Tibial nerve (tissue), 4 donors: ENCODE data around the gene CORO1C. TPM values are rescaled to one million over a fixed set of nuclear protein-coding genes. Genes with fewer than 3 reads are reported as not detected.

Experiments used
- DNase-seq, 2 donors: peaks; one replicate each; pipeline ENCODE4 v3.0.0-alpha.2; 2019; ENCODE audit warnings: low spot score in 2 of 2
- H3K27ac ChIP-seq, 4 donors: fragments of 200-600 bp; sonication (generic) in 3 of 4; one replicate each; pipeline ENCODE4 v1.5.1; 2017 to 2019; ENCODE audit warnings: mild to moderate bottlenecking in 1 of 4
- H3K27me3 ChIP-seq, 2 donors: fragments of 200-600 bp; sonication (generic) in 1 of 2; one replicate each; pipeline versions ENCODE4 v1.5.1 to v1.6.0; 2017 to 2019
- H3K36me3 ChIP-seq, 3 donors: fragments of 200-600 bp; sonication (generic); one replicate each; pipeline ENCODE4 v1.5.1; 2018 to 2019
- H3K4me1 ChIP-seq, 4 donors: fragments of 200-600 bp; sonication (generic) in 3 of 4; one replicate each; pipeline ENCODE4 v1.5.1; 2017 to 2019
- H3K4me3 ChIP-seq, 4 donors: fragments of 200-600 bp; sonication (generic) in 3 of 4; one replicate each; pipeline ENCODE4 v1.5.1; 2017 to 2019; ENCODE audit warnings: mild to moderate bottlenecking in 1 of 4, moderate library complexity in 1 of 4
- H3K9me3 ChIP-seq, 4 donors: fragments of 200-600 bp; sonication (generic) in 3 of 4; one replicate each; pipeline ENCODE4 v1.5.1; 2017 to 2019
- CTCF ChIP-seq, 5 experiments: fragments of 200-600 bp in 3 of 5; fragments of 450-650 bp in 2 of 5; sonication (generic) in 3 of 5; IDR thresholded peaks; one replicate each; pipeline ENCODE4 v1.5.1; 2016 to 2019; ENCODE audit warnings: antibody characterized with exemption in 5 of 5, mild to moderate bottlenecking in 3 of 5, moderate library complexity in 2 of 5
- EP300 ChIP-seq, 2 donors: sonication (generic); formaldehyde crosslinking; IDR thresholded peaks; one replicate each; pipeline ENCODE4 v1.6.1; 2017; ENCODE audit warnings: antibody characterized with exemption in 2 of 2, mild to moderate bottlenecking in 1 of 2
- POLR2A ChIP-seq, 2 donors: fragments of 450-650 bp; IDR thresholded peaks; one replicate each; pipeline ENCODE4 v1.6.1; 2017; ENCODE audit warnings: antibody characterized with exemption in 2 of 2, mild to moderate bottlenecking in 2 of 2, moderate library complexity in 2 of 2
- WGBS, 2 donors: methylation state at CpG; one replicate each; pipeline ENCODE4 v1.1.5; 2018; 5-methylcytosine and 5-hydroxymethylcytosine counted together
- total RNA-seq, 4 donors: library from RNA; depleted of rRNA; stranded (reverse); fragments of >200 nt; gene quantifications; one replicate each; pipeline ENCODE4 v1.1.0, GENCODE V29; 2016

The CORO1C gene
- total RNA-seq: 100 to 1,000 TPM; 110 to 181 (median 158) TPM

GRCh38 chr12:108731105-108731865, at the start of gene CORO1C:
CORO1C (minus strand) TSS chr12:108731518; CDS start chr12:108701318, 30,200 bp downstream.
- peak; percentile 91 to 94 for DNase-seq
- Histone ChIP-seq H3K36me3 (no peaks in the 10 kb centered on the region), H3K27me3 (no peaks in the 10 kb centered on the region), H3K4me1 (peaks cover 0 to 54% (median 21%) of the 10 kb centered on the region in 4 donors), H3K4me3 (peak within 1 kb of the TSS; percentile 75 to 99 (median 88)), H3K27ac (peak within 1 kb of the TSS; percentile 92 to 100 (median 98)), H3K9me3 (no peaks in the 10 kb centered on the region)
- TF ChIP-seq POLR2A (IDR thresholded peaks at IDR 0.05) (peak; percentile 92 to 95), EP300 (IDR thresholded peaks at IDR 0.05) (peak in 1 of 2 donors; percentile 73), CTCF (IDR thresholded peaks at IDR 0.05) (peak; percentile 82 to 98 (median 92))
- WGBS, 2 donors: 1 to 2% methylated on average over 23 to 30 of the region's 85 CpGs

- DNase-seq: peak in 1 of 2 donors; percentile 48
- Histone ChIP-seq H3K9me3 (no peaks in the 10 kb centered on the region), H3K27ac (peak overlapping the region in 3 of 4 donors; percentile 25 to 81 (median 73)), H3K4me1 (peaks cover 0 to 51% (median 6%) of the 10 kb centered on the region in 4 donors), H3K4me3 (no peak overlapping the region), H3K27me3 (no peaks in the 10 kb centered on the region), H3K36me3 (peaks cover 0 to 30% (median 0%) of the 10 kb centered on the region in 3 donors)
- WGBS, 2 donors: 48 to 50% methylated on average over 9 of the region's 9 CpGs
- TF ChIP-seq CTCF (IDR thresholded peaks at IDR 0.05) (peak in 2 of 5 experiments; percentile 15 to 24), EP300 (IDR thresholded peaks at IDR 0.05) (peak in 1 of 2 donors; percentile 70), POLR2A (IDR thresholded peaks at IDR 0.05) (no peak)
Measured at GRCh38 chr12:108779998-108780688, 48.8 kb upstream of the CORO1C start.

- no peak for TF ChIP-seq POLR2A (IDR thresholded peaks at IDR 0.05)
- TF ChIP-seq EP300 (IDR thresholded peaks at IDR 0.05): no peak
- TF ChIP-seq CTCF (IDR thresholded peaks at IDR 0.05): no peak
- WGBS, 2 donors: 80 to 91% methylated on average over 2 of the region's 2 CpGs
- peak overlapping the region in 1 of 4 donors; percentile 74 for H3K27ac ChIP-seq
- peaks cover 0 to 51% (median 20%) of the 10 kb centered on the region in 4 donors for H3K4me1 ChIP-seq
- peaks cover 0 to 10% (median 0%) of the 10 kb centered on the region in 3 donors for H3K36me3 ChIP-seq
- DNase-seq: no peak
- no peaks in the 10 kb centered on the region for H3K27me3 ChIP-seq
- no peaks in the 10 kb centered on the region for H3K9me3 ChIP-seq
- no peak overlapping the region for H3K4me3 ChIP-seq
Measured at GRCh38 chr12:108778053-108778452, 46.7 kb upstream of the CORO1C start.

GRCh38 chr12:108777156-108777555, 45.8 kb upstream of the CORO1C start:
- no peaks in the 10 kb centered on the region for H3K27me3 ChIP-seq
- no peaks in the 10 kb centered on the region for H3K9me3 ChIP-seq
- H3K4me1 ChIP-seq: peaks cover 0 to 58% (median 22%) of the 10 kb centered on the region in 4 donors
- peak overlapping the region in 3 of 4 donors; percentile 45 to 74 (median 68) for H3K27ac ChIP-seq
- no peak for DNase-seq
- 15 to 19% methylated on average over 2 of the region's 2 CpGs for WGBS, 2 donors
- peaks cover 0 to 6% (median 0%) of the 10 kb centered on the region in 3 donors for H3K36me3 ChIP-seq
- no peak for TF ChIP-seq CTCF (IDR thresholded peaks at IDR 0.05)
- TF ChIP-seq POLR2A (IDR thresholded peaks at IDR 0.05): no peak
- no peak for TF ChIP-seq EP300 (IDR thresholded peaks at IDR 0.05)
- H3K4me3 ChIP-seq: no peak overlapping the region
